ENCODE data around the gene PRDM5. TPM values are rescaled to one million over a fixed set of nuclear protein-coding genes. Genes with fewer than 3 reads are reported as not detected.
A peak's percentile ranks its signal among the peaks of the same experiment; 100 is the strongest.

PRDM5 gene
- polyA plus RNA-seq (2013, experiment 1 of 2): 9.5 TPM
- 9.7 TPM for polyA plus RNA-seq (2013, experiment 2 of 2)

- Histone ChIP-seq H3K18ac (ENCODE audit: low read length) (peak within 1 kb of the TSS; percentile 91), H3K4me3 (ENCODE audit: low read length) (peak within 1 kb of the TSS; percentile 71), H3K36me3 (ENCODE audit: control insufficient read depth, insufficient read depth, low read length) (no peaks in the 10 kb centered on the region), H2BK120ac (ENCODE audit: low read depth, low read length) (peak within 1 kb of the TSS; percentile 82), H3K4me1 (ENCODE audit: control insufficient read depth, low read depth, low read length) (peaks cover 6% of the 10 kb centered on the region), H2AK5ac (ENCODE audit: low read length) (no peak within 1 kb of the TSS), H3K27ac (ENCODE audit: low read depth, low read length) (peak within 1 kb of the TSS; percentile 90), H3K79me1 (ENCODE audit: low read length) (no peaks in the 10 kb centered on the region), H4K5ac (ENCODE audit: low read length) (no peak within 1 kb of the TSS), H3K23ac (ENCODE audit: low read length) (peak within 1 kb of the TSS; percentile 75), H3K27me3 (ENCODE audit: insufficient read depth, low read length, poor library complexity) (no peaks in the 10 kb centered on the region), H3K4me2 (ENCODE audit: low read length) (peak within 1 kb of the TSS; percentile 61), H3K9ac (ENCODE audit: low read length) (peak within 1 kb of the TSS; percentile 84), H2BK5ac (ENCODE audit: low read length) (peak within 1 kb of the TSS; percentile 69), H3K4ac (ENCODE audit: low read depth, low read length) (peak within 1 kb of the TSS; percentile 92), H4K8ac (ENCODE audit: low read depth, low read length) (peak within 1 kb of the TSS; percentile 28), H3K56ac (ENCODE audit: low read length) (peak within 1 kb of the TSS; percentile 97), H2BK15ac (replicated peaks; ENCODE audit: low read depth) (no peak within 1 kb of the TSS), H3K79me2 (ENCODE audit: control insufficient read depth, insufficient read depth, low read length) (no peaks in the 10 kb centered on the region)
- WGBS (ENCODE audit: extremely low coverage, insufficient coverage, low lambda C conversion rate): no CpG with 5 or more reads among the region's 86 CpGs
- peak; percentile 76 for DNase-seq
These were observed at the start of gene PRDM5 for GRCh38 chr4:120922381-120923206. Gene PRDM5, minus strand, starts transcription at chr4:120922726. Its CDS starts 118 bp downstream, at chr4:120922608.

GRCh38 chr4:120971884-120972283, 49.4 kb upstream of the PRDM5 start:
- no CpG with 5 or more reads among the region's 1 CpG for WGBS (ENCODE audit: extremely low coverage, insufficient coverage, low lambda C conversion rate)
- Histone ChIP-seq H2AK5ac (ENCODE audit: low read length) (no peak overlapping the region), H3K4ac (ENCODE audit: low read depth, low read length) (no peak overlapping the region), H3K4me3 (ENCODE audit: low read length) (no peak overlapping the region), H3K9ac (ENCODE audit: low read length) (no peak overlapping the region), H3K23ac (ENCODE audit: low read length) (no peak overlapping the region), H3K27me3 (ENCODE audit: insufficient read depth, low read length, poor library complexity) (no peaks in the 10 kb centered on the region), H3K4me1 (ENCODE audit: control insufficient read depth, low read depth, low read length) (no peaks in the 10 kb centered on the region), H3K56ac (ENCODE audit: low read length) (no peak overlapping the region), H4K8ac (ENCODE audit: low read depth, low read length) (no peak overlapping the region), H2BK5ac (ENCODE audit: low read length) (no peak overlapping the region), H3K18ac (ENCODE audit: low read length) (no peak overlapping the region), H3K27ac (ENCODE audit: low read depth, low read length) (no peak overlapping the region), H2BK120ac (ENCODE audit: low read depth, low read length) (no peak overlapping the region), H3K4me2 (ENCODE audit: low read length) (no peak overlapping the region), H2BK15ac (replicated peaks; ENCODE audit: low read depth) (no peak overlapping the region), H4K5ac (ENCODE audit: low read length) (no peak overlapping the region), H3K79me2 (ENCODE audit: control insufficient read depth, insufficient read depth, low read length) (no peaks in the 10 kb centered on the region), H3K36me3 (ENCODE audit: control insufficient read depth, insufficient read depth, low read length) (no peaks in the 10 kb centered on the region), H3K79me1 (ENCODE audit: low read length) (no peaks in the 10 kb centered on the region)
- DNase-seq: no peak

GRCh38 chr4:120965938-120966337, 43.4 kb upstream of the PRDM5 start:
- no peaks in the 10 kb centered on the region for H3K27me3 ChIP-seq (ENCODE audit: insufficient read depth, low read length, poor library complexity)
- H3K4me2 ChIP-seq (ENCODE audit: low read length): no peak overlapping the region
- no peak overlapping the region for H2BK120ac ChIP-seq (ENCODE audit: low read depth, low read length)
- no peak for DNase-seq
- H3K79me2 ChIP-seq (ENCODE audit: control insufficient read depth, insufficient read depth, low read length): no peaks in the 10 kb centered on the region
- H3K27ac ChIP-seq (ENCODE audit: low read depth, low read length): no peak overlapping the region
- no CpG with 5 or more reads among the region's 4 CpGs for WGBS (ENCODE audit: extremely low coverage, insufficient coverage, low lambda C conversion rate)
- no peak overlapping the region for H2BK5ac ChIP-seq (ENCODE audit: low read length)
- H3K4me3 ChIP-seq (ENCODE audit: low read length): no peak overlapping the region
- no peak overlapping the region for H3K4ac ChIP-seq (ENCODE audit: low read depth, low read length)
- H3K56ac ChIP-seq (ENCODE audit: low read length): no peak overlapping the region
- H2BK15ac ChIP-seq (replicated peaks; ENCODE audit: low read depth): no peak overlapping the region
- H3K18ac ChIP-seq (ENCODE audit: low read length): no peak overlapping the region
- H3K23ac ChIP-seq (ENCODE audit: low read length): no peak overlapping the region
- no peaks in the 10 kb centered on the region for H3K36me3 ChIP-seq (ENCODE audit: control insufficient read depth, insufficient read depth, low read length)
- no peak overlapping the region for H4K5ac ChIP-seq (ENCODE audit: low read length)
- H3K9ac ChIP-seq (ENCODE audit: low read length): no peak overlapping the region
- no peaks in the 10 kb centered on the region for H3K79me1 ChIP-seq (ENCODE audit: low read length)
- no peak overlapping the region for H4K8ac ChIP-seq (ENCODE audit: low read depth, low read length)
- no peak overlapping the region for H2AK5ac ChIP-seq (ENCODE audit: low read length)
- no peaks in the 10 kb centered on the region for H3K4me1 ChIP-seq (ENCODE audit: control insufficient read depth, low read depth, low read length)

- Histone ChIP-seq H3K4me3 (ENCODE audit: low read length) (no peak overlapping the region), H3K36me3 (ENCODE audit: control insufficient read depth, insufficient read depth, low read length) (no peaks in the 10 kb centered on the region), H3K79me2 (ENCODE audit: control insufficient read depth, insufficient read depth, low read length) (no peaks in the 10 kb centered on the region), H3K4me1 (ENCODE audit: control insufficient read depth, low read depth, low read length) (no peaks in the 10 kb centered on the region), H3K18ac (ENCODE audit: low read length) (no peak overlapping the region), H3K9ac (ENCODE audit: low read length) (no peak overlapping the region), H4K5ac (ENCODE audit: low read length) (no peak overlapping the region), H2BK15ac (replicated peaks; ENCODE audit: low read depth) (no peak overlapping the region), H3K23ac (ENCODE audit: low read length) (no peak overlapping the region), H3K27me3 (ENCODE audit: insufficient read depth, low read length, poor library complexity) (no peaks in the 10 kb centered on the region), H2AK5ac (ENCODE audit: low read length) (no peak overlapping the region), H2BK120ac (ENCODE audit: low read depth, low read length) (no peak overlapping the region), H4K8ac (ENCODE audit: low read depth, low read length) (no peak overlapping the region), H3K56ac (ENCODE audit: low read length) (no peak overlapping the region), H3K4ac (ENCODE audit: low read depth, low read length) (no peak overlapping the region), H2BK5ac (ENCODE audit: low read length) (no peak overlapping the region), H3K79me1 (ENCODE audit: low read length) (no peaks in the 10 kb centered on the region), H3K27ac (ENCODE audit: low read depth, low read length) (no peak overlapping the region), H3K4me2 (ENCODE audit: low read length) (no peak overlapping the region)
- DNase-seq: peak; percentile 11
- no CpG with 5 or more reads among the region's 1 CpG for WGBS (ENCODE audit: extremely low coverage, insufficient coverage, low lambda C conversion rate)
These were observed 42.1 kb upstream of the PRDM5 start for GRCh38 chr4:120964596-120964995.

DNA sequence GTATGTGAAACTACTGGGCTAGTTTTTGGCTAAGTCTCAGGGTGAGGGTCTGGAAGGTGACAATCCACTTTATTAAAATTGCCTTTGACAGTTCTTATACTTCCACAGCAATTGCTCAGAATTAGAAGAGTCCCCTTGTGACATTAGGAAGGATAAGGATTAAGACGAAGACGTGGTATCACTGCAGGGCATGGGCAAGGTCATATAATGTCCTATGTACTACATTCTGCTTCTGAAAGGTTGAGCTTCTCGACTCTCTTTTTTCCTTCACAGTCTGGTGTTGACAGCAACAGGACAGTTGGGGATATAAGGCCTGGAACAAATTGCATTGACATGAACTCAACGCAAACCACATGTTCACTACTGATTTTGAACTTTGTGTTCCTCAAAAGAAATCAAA, 40.9 kb upstream of the PRDM5 start:
- Histone ChIP-seq H3K36me3 (ENCODE audit: control insufficient read depth, insufficient read depth, low read length) (no peaks in the 10 kb centered on the region), H3K4me3 (ENCODE audit: low read length) (no peak overlapping the region), H3K79me2 (ENCODE audit: control insufficient read depth, insufficient read depth, low read length) (no peaks in the 10 kb centered on the region), H3K27ac (ENCODE audit: low read depth, low read length) (no peak overlapping the region), H3K9ac (ENCODE audit: low read length) (no peak overlapping the region), H3K56ac (ENCODE audit: low read length) (no peak overlapping the region), H3K4ac (ENCODE audit: low read depth, low read length) (no peak overlapping the region), H4K8ac (ENCODE audit: low read depth, low read length) (no peak overlapping the region), H3K4me2 (ENCODE audit: low read length) (no peak overlapping the region), H2AK5ac (ENCODE audit: low read length) (no peak overlapping the region), H2BK15ac (replicated peaks; ENCODE audit: low read depth) (no peak overlapping the region), H3K23ac (ENCODE audit: low read length) (no peak overlapping the region), H4K5ac (ENCODE audit: low read length) (no peak overlapping the region), H2BK5ac (ENCODE audit: low read length) (no peak overlapping the region), H3K27me3 (ENCODE audit: insufficient read depth, low read length, poor library complexity) (no peaks in the 10 kb centered on the region), H2BK120ac (ENCODE audit: low read depth, low read length) (no peak overlapping the region), H3K4me1 (ENCODE audit: control insufficient read depth, low read depth, low read length) (no peaks in the 10 kb centered on the region), H3K79me1 (ENCODE audit: low read length) (no peaks in the 10 kb centered on the region), H3K18ac (ENCODE audit: low read length) (no peak overlapping the region)
- no CpG with 5 or more reads among the region's 4 CpGs for WGBS (ENCODE audit: extremely low coverage, insufficient coverage, low lambda C conversion rate)
- no peak for DNase-seq
